NCI-H1092 (cell line): Measurements from ENCODE around the gene RASGRF1.
"Not testable (repeated sequence)": the region's sequence is repeated elsewhere in the genome, so short reads cannot be mapped to it uniquely, and the experiment has no call there.

Experiments used
- DNase-seq: peaks from one replicate; lab custom pipeline; 2025; lab: John Stamatoyannopoulos, UW

The RASGRF1 gene

DNA sequence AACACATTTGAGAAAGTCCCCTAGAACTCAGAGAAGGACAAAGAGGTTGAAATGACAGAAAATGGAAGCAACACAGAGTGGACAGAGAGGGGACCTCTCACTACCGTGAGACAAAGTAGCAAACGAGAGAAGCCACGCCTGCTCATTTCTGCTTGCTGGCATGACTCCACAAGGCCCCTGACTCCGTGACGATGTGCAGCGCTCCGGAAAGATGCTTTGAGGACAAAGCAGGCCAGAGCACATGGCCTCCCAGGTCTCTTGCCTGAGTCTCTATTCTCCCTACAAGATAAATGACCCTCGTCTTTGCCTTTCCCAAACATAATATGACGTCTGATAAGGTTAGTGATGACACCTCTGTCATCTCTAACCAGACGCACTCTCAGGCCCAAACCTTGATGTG is 81.9 kb downstream of the RASGRF1 start:
- no peak for DNase-seq

DNA sequence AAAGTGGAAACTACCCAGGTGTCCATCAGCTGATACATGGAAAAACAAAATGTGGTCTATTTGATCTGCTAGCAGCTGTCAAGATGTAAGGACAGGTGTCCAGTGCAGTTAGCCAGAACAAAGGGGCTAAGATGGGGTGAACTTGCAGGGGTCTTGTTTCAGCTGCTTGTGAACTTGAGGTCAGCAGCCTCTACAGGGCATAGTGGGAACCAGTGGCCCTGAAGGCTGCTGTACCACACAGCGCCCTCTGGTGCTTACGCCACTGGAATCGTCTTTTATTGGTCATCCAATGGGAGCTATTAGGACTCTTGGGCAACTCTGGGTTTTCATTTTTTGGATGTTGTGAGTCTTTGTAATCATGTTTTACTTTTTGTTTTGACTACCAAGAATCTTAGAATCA is 83.5 kb downstream of the RASGRF1 start:
- no peak for DNase-seq

DNA sequence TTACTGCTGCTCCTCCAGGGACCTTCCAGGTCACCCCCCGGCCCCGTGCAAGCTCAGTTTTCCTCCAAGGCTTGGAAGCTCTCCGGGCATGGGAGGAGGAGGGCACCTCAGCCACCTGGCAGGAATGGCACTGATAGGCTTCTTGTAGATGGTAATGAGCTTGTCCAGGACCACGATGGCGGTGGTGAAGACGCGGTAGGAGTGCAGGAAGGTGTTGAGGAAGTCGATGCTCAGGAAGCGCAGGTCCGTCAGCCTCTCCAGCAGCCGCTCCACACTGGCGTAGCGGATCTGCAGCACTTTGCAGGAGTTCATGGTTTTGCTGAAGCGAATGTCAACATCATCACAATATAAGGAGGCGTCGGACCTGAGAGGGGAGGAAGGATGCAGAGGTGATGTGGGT is 84.5 kb downstream of the RASGRF1 start:
- no peak for DNase-seq

DNA sequence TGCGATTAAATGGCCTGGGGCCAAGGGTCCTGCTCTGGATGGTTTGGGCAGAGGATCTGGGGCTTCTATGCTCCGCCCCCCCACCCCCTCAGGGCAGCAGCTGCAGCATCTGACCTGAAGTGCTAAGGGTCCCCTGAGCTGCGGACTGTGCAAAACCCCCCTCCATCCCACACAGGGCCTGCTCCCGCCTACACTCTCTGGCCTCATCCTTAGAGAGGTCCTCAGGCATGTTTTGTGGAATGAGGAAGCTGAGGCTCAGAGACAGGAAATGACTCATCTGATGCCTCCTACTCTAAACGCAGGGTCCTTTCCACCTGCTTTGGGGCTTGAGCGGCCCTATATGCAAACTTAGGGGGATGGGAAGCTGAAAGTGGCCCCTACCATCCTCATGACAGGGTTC is 86.2 kb downstream of the RASGRF1 start:
- DNase-seq, result no peak

DNA sequence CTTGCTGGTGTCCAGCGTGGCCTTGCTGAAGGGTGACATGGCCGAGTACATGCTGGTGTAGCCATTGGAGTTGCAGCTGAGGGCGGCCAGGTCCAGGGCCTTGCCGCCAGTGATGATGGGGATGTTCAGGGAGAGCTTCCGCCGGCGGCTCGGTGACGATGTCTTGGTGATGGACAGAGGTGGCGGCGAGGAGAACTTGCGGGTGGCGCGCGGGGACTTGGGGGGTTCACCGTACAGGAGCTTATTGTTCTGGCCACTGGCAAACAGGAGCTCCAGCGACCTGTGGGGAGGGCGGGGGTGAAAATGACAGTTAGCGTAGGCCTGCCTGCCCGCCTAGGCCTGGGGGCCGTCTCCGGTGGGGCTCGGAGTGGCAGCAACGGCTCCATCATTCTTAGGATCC is 86.7 kb downstream of the RASGRF1 start:
- no peak for DNase-seq

DNA sequence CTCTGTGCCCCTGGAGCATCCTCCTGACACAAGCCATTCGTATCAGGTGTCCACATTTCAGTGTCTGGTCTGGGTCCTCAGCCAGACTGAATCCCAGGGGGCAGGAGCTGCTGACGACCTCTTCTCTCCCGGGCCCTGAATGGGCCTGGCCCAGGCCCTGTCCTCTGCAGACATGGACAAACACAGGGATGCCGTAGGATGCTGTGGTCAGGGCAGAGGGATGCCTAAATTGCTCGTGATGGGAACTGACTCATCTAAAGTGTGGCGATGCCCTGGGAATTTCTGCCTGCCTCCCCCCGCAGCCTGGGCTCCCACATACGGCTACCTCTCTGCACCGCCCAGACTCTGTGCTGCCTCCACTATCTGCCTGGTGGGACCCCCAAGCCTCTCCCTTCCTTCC is 87.3 kb downstream of the RASGRF1 start:
- DNase-seq, result no peak

DNA sequence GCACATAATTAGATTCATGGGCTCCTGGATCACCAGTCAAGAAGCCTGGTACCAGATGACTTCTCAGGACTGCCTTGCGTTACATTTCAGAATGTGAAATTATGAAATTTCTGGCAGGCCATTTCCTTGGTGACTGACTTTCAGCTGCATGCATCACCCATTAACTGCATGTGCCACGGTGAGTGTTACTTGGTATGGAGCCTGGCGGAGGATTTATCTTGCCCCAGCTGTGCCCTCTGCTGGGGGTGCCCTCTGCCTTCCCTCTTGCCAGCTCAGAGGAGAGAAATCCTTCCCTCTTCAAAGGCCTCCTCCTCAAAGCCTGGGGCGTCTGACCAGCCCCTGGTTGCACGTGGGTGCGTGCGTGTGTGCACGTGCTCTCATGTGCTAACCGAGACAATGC is 88.0 kb downstream of the RASGRF1 start:
- DNase-seq, result no peak

DNA sequence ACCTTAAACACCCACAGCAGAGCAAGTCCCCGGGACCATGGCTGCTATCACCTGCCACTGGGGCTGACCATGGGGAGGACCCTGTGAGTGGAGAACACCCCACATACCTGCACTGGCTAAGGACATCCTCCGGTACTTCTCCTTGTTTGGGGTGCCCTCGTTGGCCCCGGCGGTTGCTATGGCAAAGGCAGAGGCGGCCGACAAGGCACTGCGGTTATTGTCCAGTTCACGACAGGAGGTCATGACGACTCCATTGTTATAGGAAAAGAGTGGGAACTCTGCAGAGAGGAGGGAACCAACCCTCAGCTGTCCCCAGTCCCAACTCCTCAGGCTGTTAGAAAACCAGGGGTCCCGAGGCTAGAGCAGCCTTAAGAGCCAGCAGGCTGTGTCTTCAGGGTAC is 90.9 kb downstream of the RASGRF1 start:
- DNase-seq, result no peak

DNA sequence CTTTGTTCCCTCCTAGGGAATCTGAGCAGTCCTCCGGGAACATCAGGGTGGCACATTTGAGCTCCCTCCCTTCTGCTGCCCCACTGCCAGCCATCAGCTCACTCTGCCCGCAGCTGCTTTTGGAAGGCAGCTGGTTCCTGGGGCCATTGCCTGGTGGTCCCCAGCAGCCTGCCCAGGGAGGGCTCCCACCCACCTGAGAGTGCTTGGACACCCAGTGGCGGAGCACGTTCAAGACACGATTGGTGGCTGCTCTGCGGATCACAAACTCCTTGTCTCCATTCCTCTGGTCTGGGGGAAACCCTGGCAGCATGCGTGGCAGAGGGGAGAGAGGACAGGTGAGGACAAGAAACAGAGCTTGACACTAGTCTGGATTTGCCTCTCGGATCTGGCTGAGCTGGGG is 92.1 kb downstream of the RASGRF1 start:
- no peak for DNase-seq

DNA sequence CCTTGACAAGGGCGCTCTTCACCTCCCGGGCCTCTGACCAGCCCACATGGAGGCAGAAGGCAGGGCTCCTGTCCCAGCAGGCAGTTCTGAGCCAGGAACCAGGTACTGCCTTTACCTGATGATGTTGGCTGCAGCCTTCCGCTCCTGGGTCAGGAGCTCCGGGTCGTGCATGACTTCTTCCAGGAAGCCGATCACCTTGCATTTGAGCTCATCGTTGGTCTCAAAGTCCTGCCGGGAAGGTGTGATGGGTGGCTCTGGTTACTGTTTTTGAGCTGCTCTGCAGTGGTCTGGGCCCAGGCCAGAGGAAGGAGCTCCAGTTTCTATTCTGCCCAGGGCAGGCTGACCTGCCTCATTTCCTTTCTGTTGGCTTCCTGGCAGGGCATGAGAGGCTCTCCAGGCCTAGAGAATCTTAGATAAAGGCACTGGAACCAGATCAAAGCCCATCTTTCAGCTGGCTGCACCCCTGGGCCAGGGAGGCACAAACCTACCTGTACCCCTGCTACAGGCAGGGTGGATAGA is 92.5 kb downstream of the RASGRF1 start:
- DNase-seq, result no peak

DNA sequence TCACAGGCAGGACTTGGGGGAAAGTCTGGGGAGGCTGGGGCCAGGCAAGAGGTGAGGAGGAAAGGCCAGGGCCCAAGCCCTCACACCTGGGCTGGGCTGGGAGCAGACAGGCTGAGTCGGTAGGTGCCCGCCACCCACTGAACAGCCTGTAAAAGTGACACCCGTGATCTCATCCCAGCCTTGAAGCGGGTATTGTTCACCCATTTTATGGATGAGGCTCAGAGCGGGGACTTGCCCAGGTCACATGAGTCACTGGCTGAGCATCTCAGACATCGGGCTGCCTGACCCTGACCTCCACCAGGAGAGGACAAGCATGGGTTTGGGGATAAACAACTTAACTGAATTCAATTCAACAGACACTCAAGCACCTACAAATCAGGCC is 93.7 kb downstream of the RASGRF1 start:
- DNase-seq, result no peak

DNA sequence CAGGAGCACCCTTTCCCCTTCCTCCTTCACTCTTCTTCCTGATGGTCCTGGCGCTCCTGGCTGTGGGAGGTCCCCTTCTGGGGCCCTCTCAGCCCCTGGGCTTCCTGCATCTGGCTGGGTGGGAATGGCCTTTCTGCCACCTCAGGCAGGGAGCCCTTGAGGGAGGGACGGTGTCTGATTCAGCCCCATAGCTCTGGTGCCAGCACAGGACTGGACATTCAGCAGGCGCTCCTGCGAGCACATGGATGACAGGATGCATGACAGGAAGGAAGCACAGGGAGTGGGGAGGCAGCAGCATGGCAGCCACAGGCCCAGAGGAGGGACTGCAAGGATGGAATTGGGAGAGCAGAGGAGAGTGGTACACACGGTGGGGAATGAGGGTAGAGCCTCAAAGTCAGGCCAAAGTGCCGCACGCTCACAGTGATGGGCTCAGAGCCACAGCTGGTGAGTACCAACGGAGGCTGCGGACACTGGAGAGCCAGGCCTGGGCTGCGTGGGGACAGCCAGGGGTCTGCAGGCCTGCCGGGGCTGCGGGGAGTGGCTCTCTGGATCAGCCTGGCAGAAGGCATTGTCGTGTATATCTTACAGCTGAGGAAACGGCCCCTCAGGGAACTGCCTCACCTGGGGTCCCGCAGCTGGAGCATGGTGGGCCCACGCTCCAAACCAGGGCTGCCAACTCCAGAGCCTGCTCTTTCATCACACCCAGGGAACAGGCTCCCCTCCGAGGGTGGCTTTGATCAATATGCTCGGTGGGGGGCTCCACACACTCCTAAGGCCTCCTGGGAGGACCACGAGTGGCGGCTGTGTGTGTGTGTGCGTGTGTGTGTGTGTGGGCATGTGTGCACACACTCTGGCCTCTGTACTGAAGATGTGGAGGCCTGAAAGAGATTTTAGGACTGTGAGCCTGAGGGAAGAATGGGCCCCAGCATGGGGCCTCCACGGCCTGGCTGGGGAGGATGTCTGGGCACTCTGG is 94.4 kb downstream of the RASGRF1 start:
- DNase-seq, result no peak

DNA sequence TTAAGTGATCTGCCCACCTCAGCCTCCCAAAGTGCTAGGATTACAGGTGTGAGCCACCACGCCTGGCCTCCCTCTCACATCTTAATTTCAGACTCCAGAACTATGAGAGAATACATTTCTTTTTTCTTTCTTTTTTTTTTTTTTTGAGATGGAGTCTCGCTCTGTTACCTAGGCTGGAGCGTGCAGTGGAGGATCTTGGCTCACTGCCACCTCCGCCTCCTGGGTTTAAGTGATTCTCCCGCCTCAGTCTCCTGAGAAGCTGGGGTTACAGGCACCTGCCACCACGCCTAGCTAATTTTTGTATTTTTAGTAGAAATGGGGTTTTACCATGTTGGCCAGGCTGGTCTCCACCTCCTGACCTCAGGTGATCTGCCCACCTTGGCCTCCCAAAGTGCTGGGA is 95.4 kb downstream of the RASGRF1 start:
- DNase-seq, result not testable (repeated sequence)

DNA sequence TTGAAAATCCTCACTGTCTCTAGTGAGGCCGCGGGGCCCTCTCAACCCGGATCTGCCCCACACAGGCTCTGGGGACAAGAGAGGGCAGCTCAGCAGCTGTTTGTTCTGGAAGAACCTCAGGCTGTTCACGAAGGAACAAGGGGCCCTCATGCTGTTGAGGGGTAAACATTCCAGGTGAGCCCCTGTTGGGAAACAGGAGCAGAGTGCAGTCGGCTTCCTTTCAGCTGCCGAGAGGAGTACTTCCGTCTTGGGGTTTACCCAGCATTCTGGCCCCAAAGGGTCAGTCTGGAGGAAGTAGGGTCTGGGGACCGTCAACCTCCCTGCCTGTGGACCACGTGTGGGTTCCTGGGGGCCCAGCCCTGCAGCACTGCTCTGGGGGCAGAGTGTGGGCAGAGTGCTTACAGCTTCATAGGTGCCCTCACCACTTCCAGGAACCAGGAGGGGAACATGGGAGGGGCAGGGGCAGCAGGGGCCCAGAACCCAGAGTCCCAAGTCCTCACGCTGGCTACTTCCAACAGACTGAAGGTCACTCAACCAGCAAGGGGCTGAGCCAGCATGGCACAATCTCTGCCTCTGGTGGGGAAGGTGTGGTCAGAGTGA is 96.5 kb downstream of the RASGRF1 start:
- DNase-seq, result no peak

DNA sequence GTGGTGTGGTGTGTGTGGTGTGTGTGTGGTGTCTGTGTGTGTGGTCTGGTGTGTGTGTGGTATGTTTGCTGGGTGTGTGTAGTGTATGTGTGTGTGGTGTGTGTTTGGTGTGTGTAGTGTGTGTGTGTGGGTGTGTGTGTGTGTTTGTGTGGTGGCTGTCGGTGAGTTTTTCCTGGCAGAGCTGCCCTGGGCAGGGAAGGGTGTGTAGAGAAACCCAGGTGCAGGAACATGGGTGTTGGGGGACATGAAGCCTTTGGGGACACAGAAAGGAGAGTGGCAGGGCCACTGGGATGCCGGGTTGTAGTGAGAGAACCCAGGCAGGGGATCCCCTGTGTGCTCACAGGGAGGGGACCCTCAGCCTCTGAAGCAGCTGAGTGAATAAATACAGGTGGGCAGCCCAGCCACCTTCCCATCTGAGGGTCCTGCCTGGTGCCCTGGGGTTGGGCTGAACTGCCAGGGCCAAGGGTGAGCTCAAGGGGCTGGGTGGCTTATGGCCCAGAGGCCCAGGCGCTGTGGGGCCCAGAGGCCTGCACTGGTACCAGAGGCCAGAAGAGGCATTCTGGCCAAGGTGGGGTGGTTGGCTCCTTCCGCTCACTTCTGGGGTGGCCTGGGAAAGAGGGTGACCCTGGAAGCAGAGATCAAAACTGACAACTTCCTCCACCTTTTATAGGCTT is 97.2 kb downstream of the RASGRF1 start:
- DNase-seq, result no peak

DNA sequence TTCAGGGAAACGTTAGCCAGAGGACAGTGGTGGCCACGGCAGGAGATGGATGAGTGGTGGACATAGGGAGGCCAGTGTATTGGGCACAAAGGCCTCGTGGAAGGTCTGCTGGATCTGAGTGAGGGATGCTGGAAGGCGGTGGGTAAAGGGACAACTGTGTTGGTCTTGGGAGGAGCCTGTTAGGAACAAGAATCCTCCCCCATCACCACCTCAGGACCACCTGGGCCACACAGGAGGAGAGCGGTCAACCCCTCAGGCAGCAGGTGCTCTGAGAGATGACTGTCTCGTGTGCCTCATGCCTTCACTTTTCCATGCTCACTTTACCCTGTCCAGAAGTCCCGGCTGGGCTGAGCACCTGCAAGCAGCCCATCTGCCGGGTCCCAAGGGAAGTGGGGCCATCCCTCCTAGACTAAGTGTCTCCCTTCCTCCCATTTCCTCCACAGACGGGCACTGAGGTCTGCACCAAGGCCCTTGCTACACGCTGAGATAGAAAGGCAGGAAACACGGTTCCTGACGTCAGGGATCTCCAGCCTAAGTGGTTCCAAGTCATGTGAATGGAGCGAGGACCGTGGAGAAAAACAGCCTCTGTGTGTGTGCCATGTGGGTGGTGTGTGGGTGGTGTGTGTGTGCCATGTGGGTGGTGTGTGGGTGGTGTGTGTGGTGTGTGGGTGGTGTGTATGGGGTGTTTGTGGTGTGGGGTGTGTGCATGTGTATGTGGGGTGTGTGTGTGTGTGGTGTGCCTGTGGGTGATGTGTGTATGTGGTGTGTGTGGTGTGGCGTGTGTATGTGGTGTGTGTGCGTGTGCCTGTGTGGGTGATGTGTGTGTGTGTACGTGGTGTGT is 97.9 kb downstream of the RASGRF1 start:
- DNase-seq, result no peak

DNA sequence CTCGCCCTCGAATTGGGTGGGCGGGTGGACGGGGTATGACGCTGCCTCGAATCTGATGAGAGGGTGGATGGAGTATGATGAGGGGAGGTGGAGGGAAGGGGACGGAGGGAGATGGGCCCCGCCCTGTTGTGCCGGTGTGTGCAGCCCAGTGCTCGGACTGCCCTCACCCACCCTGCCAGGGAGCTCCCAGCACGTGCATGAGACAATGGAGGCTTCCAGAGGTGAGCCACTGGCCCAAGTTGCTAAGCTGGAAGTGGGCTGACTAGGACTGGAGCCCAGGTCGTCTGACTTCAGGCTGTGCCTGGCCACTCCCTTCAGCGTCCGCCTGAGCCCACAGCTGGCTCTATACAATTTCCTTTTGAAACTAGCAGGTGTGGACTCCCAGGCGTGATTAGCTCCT is 98.7 kb downstream of the RASGRF1 start:
- DNase-seq, result no peak

DNA sequence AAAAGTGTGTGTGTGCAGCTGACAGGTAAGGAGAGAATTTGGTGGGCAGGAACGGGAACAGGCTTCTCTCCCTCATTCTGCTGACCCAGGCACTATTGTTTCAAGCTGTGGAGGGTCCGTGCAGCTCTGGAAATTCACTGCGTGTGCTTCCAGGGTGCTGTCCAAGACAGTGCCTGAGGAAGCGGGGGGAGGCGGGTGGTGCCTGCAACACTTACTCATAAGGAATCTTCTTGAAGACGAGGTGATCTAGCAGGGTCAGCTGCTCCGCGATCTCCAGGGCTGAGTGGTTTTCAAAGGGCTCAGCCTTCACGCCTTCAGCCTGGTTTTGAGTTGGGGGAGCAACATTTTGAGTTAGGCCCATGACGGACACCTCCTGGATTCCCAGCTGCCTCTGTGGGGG is 99.1 kb downstream of the RASGRF1 start:
- no peak for DNase-seq

DNA sequence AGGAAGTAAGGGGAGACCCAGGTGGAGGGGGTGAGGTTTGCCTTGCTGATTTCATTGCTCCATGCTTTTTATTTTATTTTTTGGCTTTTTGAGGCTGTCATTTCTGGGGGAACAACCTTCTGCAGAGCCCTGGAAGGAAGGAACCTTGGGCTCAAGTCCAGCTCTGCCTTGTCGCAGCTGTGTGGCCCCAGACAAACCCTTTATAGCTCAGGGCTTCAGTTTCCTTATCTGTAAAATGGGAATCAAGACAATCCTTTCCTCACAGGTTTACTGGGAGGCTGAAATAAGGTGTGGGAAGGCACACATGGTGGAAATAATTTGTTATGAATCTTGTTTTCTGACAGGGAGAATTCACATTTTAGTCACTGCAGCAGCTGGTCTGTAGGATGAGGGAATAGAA is 100.3 kb downstream of the RASGRF1 start:
- no peak for DNase-seq

DNA sequence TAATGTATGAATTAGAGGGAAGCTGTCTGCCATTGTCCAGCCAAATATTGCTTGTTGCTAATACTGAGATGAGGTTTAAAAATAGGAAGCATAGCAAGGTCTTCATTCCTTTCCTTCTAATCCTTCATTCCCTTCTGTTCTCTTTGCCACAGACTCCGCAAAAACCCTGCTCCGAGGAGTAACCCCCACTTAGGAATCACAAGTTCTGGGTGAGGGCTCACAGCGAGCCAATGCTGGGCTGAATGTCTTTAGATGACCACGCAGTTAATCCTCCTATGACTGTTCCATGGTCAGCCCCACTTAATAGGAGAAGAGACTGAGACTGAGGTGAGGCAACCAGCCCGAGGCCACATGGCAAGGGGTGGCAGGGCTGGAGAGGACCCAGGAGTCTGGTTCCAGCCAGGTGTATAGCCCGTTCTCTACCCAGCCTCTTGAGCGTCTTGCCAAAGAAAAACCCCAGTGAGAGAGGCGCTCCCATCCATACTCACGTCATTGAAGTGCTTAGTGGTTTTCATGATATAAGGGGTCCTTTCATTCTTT is 100.8 kb downstream of the RASGRF1 start:
- no peak for DNase-seq

DNA sequence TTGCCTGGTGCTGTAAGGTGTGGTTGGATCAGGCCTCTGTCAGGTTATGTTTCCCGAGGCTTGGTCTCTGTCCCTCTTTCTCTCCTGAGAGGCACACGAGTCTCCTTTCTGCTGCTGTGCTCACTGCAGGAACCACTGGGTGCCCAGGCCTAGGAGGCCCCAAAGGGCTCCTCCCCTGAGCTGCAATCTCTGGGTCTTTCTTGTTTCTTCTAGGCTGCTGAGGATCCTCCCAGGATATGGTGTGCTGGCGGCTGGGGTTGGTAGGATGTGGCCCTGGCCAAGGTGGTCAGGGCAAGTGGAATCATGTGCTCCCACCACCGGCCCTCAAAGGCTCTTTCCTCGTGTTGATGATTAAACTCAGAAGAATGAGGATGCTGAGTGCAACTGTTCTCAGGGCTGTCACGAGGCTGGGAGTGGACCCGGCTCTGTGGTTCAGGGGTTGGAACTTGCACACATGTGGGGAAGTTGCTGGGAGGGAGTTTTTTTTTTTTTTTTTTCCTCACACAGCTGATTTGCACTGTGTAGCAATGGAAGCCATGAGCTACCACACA is 102.1 kb downstream of the RASGRF1 start:
- no peak for DNase-seq
